GM23248 (cell line): ENCODE data around the gene XXYLT1.

Source experiments
- EZH2 ChIP-seq: fragments of 200-600 bp; sonication (generic); IDR thresholded peaks from 2 replicates; pipeline ENCODE4 v1.6.1; 2018; ENCODE audit warnings: antibody characterized with exemption, mild to moderate bottlenecking; ENCODE audit not compliant: insufficient read depth, poor library complexity, severe bottlenecking
- EZH2phosphoT487 ChIP-seq: fragments of 200-600 bp; sonication (generic); IDR thresholded peaks from 2 replicates; pipeline ENCODE4 v1.6.1; 2018; ENCODE audit warnings: antibody characterized with exemption, moderate library complexity, mild to moderate bottlenecking, low read depth; ENCODE audit not compliant: insufficient read depth

DNA sequence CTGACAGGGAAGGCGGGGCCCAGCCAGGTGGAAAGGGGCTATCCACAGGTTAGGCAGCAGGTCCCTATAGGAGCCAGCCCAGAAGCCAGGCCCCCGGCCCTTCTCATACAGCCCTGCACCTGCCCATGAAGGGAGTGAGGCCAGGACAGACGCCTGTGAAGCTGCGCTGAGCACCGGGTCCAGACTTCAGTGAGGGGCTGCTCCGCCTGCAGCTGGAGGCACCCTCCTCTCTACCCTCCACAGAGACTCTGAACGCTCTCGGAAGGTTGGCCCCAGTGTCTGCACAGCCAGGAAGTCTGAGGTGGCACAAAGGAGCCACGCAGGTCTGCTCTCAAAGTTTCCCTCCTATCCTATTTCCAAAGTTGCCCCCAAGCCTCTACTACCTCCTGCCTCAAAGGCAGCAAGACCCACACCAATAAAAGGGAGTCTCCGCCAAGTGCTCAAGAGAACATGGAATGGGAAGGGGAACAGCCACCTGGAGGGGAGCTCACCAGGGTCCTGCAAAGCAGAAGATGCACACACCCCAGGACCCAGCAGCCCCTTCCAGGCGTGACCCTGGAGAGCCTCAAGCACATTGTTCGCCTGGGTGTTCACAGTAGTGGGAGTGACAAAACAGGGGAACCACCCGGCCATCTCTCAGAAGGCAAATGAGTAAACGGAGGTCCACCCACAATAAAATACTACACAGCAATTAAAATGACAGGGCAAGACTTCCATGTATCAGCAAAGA is 19.5 kb downstream of the XXYLT1 start:
- no peak for TF ChIP-seq EZH2
- TF ChIP-seq EZH2phosphoT487: no peak
